ENCODE measurements around the gene EHD1.

Gene EHD1

DNA sequence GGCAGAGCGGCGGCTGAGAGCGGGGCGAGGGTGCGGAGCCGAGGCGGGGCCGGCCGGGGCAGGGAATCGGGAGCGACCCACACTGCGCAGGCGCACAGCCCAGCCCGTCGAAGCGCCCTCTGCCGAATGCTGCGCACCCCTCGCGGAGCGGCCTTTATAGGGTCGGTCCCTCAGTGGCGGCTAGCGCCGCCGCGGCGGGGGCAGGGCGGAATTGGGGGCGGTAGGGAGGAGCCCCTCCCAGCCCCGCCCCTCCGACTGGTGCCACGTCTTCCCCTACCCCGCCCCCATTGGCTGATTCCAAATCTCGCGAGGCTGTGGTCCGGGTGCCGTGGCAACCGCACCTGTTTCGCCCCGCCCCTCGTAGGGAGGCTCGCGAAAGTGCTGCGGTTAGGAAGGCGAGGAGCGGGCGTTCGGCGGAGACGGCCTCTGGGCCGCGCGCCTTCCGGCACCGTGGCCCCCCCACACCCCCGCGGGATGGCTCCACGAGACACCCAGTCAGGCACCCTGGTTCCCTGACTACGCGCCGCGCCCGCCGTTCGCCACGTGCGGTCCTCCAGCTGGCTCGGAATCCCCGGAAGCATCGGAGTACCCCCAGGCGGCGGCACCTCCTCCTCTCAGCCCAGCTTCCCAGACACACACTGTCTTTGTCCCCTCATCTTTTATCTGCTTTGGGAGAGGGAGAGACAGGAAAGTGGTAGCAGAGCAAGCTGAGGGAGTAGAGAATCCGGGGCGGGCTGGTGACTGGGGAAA is at the start of gene EHD1:
Gene EHD1, minus strand, starts transcription at position 128 of the 750 bp plus-strand sequence. CDS start 157 bp downstream, outside the sequence.
- DNase-seq = peak; percentile 96

DNA sequence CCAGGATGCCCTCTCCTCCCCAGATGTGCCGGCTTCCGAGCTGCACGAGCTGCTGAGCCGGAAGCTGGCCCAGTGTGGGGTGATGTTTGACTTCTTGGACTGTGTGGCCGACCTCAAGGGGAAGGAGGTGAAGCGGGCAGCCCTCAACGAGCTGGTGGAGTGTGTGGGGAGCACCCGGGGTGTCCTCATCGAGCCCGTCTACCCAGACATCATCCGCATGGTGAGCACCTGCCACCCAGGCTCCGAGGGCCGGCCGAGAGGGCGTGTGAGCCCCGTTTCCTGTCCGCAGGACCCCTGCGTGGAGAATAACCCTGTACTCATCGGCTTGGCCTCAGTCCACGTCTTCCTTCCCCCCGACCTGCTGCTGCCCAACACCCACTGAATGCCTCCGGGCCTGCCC is 48.3 kb upstream of the EHD1 start:
- no peak for DNase-seq

- no peak for DNase-seq
Observed at GRCh38 chr11:64925536-64926436, 47.4 kb upstream of the EHD1 start.

- no peak for DNase-seq
Observed at GRCh38 chr11:64924910-64925284, 46.5 kb upstream of the EHD1 start.

- DNase-seq = peak; percentile 85
Observed at GRCh38 chr11:64923944-64924909, 45.8 kb upstream of the EHD1 start, which contains the start of gene PPP2R5B. Gene PPP2R5B (plus strand): TSS chr11:64924689. CDS start chr11:64925735, 1,046 bp downstream.

- no peak for DNase-seq
Observed at GRCh38 chr11:64923151-64923661, 44.8 kb upstream of the EHD1 start.

GRCh38 chr11:64921384-64921783 is 43.0 kb upstream of the EHD1 start:
- DNase-seq = no peak

- DNase-seq = no peak
Observed at GRCh38 chr11:64920124-64920523, 41.7 kb upstream of the EHD1 start.

DNA sequence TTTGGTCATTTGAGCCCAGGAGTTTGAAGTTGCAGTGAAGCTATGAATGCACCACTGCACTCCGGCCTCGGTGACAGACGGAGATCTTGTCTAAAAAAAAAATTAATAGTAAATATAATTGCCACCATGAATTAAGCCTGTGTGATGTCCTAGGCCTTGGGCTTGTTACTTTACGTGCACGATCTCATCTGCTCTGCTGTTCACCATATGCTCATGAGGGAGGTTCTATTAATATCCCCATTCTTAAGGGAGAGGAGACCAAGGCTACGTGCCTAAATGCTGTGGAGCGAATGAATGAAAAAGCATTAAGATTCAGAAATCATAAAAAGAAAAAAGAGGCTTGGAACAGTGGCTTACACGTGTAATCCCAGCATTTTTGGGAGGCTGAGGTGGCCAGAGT is 41.2 kb upstream of the EHD1 start:
- DNase-seq = no peak

DNA sequence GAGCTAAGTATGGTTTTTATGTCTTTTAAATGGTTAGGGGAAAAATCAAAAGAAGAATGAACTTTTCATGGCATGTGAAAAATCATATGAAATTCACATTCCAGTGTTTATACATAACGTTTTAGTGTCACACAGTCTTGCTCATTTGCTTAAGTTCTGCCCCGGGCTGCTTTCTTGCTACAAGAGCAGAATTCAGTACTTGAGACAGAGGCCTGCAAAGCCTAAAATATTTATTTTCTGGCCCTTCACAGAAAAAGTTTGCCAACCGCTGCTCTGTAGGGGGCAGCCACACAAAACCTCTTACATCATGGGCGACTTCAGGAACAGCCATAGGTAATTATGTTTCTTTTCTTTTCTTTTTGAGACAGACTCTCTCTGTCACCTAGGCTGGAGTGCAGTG is 39.6 kb upstream of the EHD1 start:
- no peak for DNase-seq

GRCh38 chr11:64917663-64917995 is 39.2 kb upstream of the EHD1 start:
- DNase-seq = no peak

DNA sequence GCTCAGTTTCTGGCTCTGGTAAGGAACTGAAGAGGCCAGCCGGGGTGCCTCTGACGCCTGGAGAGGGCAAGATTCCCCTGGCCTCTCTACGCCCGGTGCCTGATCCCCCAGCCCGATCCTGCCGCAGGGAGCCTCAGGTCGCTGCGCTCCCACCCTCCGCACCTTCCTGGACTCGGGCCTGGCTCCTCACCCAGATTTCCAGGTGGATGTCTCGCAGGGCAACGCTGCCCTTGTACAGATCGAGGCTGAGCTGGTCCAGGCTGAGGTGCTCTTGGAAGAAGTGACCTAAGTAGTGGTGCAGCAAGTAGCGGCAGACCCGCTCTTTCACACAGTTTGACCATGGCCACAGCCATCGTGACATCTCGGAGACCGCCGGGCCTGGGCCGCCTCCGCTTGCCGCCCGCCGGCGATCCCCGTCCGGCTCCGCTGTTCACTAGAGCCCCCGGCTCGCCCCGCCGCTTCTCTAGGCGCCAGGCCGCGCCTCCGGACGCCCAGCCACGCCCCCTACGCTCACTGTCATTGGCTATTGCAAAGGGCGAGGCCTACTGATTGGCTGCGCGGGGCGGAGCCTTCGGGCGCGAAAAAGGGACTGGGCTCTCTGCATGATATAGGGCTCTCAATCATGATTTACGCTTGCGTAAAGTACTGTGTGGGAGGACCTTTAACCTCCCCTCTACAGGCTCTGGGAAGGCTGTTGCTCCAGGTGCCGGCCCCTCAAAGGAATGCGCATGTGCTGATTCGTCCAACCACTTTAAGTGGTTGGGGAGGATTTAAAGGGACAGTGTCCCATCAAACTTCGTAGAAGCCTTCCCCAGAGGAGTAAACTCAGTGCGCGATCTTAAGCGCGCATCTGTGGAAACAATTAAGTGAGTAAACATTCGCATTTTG is 38.6 kb upstream of the EHD1 start, which contains the start of gene ATG2A:
Gene ATG2A, minus strand, starts transcription at position 435 of the 888 bp plus-strand sequence. Its CDS starts 74 bp downstream, at position 361.
- peak; percentile 100 for DNase-seq

GRCh38 chr11:64916040-64916774 is 37.8 kb upstream of the EHD1 start:
- no peak for DNase-seq

DNA sequence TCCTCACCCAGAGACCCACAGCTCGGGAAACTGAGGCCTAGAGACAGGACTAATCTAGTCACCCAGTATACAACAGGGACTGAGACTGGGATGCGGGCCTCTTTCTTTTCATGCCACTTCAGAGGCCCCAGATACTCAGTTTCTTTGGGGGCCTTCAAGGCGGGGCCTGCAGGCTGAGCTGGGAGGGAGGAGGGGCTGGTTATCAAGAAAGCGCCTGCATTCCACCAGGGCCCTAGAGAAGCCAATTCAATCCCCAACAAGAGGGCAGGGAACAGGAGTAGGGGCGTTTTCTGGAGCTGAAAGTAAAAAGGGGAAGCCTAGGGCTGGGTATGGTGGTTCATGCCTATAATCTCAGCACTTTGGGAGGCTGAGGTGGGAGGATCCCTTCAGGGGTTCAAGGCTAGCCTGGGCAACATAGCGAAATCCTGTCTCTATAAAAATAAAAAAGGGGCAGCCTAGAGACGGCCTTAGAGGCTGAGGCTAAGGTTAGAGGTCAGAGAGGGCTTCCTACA is 37.0 kb upstream of the EHD1 start:
- no peak for DNase-seq

- DNase-seq = no peak
Observed at GRCh38 chr11:64914123-64914522, 35.7 kb upstream of the EHD1 start.

DNA sequence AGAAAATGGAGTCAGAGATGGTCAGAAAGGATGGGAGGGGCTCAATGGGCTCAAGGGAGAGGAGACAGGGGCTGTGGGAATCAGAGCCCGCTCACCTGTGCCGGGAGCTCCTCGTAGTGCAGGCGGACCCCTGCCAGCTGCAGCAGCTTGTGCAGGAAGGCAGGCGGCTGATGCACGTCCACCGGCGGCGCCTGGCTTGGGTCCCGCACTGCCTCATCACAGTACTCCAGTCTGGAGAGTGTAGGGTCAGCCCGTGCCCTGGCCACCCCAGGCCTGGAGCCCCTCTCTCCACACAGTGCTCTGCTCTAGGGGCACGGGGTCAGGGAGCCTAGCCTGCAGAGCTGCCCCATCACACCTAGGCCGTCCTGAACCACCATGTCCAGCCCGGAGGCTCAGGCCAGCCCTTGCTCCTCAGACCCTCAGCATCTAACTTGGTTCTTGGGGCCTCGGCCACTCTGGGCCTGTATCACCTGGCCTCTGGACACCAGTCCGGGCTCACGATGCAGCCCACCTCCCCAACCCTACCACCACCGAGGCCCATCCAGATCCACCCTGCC is 34.8 kb upstream of the EHD1 start:
- no peak for DNase-seq

GRCh38 chr11:64911689-64912088 is 33.3 kb upstream of the EHD1 start:
- DNase-seq = no peak

- DNase-seq = no peak
Observed at GRCh38 chr11:64911142-64911541, 32.7 kb upstream of the EHD1 start.

GRCh38 chr11:64910451-64911093 is 32.2 kb upstream of the EHD1 start:
- no peak for DNase-seq

Data from NCI-H526 treated with DMSO at 0.1 percent for 48 hours (cell line).